Stimulated activated CD8-positive, alpha-beta memory T cell treated with anti-CD3 and anti-CD28 coated beads, Interleukin-15, amount 100 ng/mL, for 4 hours (primary cell): ENCODE results near the gene PRB4.
"Not testable (repeated sequence)": the region's sequence is repeated elsewhere in the genome, so short reads cannot be mapped to it uniquely, and the experiment has no call there.

Source experiments
- DNase-seq, 2 donors: peaks; one replicate each; pipeline ENCODE4 v3.0.0-alpha.2; 2020; ENCODE audit warnings: low read depth in 2 of 2

Gene PRB4

GRCh38 chr12:11310336-11310735, at the start of gene PRB4:
Gene PRB4, minus strand, starts transcription at chr12:11310436. Its CDS starts 38 bp downstream, at chr12:11310398.
- no peak for DNase-seq

GRCh38 chr12:11351736-11352135, 41.5 kb upstream of the PRB4 start:
- not testable (repeated sequence) for DNase-seq

DNA sequence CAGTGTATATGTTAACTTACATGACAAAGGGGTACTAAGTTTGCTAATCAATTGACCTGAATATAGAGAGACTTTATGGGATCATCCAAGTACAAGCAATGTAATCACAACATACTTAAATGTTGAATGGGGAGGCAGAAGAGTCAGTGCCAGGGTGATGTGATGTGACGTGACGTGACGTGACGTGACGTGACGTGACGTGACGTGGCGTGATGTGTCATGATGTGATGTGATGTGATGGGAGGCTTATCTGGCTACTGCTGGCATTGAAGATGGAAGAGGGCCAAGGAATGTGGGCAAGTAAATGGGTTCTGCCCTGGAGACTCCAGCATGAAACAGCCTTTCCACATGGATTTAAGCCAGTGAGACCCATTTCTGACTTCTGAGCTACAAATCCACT, 38.2 kb upstream of the PRB4 start:
- DNase-seq: no peak

GRCh38 chr12:11347810-11348209, 37.6 kb upstream of the PRB4 start:
- no peak for DNase-seq

- DNase-seq: no peak
These were observed 34.3 kb upstream of the PRB4 start for GRCh38 chr12:11344500-11344899.

DNA sequence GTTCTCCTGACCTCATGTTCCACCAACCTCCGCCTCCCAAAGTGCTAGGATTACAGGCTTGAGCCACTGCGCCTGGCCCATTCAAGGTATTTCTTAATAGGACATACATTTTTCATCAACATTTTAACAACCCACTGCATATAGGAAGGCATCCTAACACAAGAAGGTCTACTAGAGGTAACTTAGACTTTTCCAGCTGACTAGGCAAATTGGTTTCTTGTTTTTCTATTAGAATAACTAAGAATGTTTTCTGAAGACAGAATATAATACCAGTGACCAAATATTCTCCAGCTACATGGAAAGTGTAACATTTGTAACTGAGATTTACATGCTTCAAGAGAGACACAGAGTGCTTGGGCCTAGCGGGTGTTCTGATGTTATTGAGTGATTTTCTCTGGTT, 14.2 kb upstream of the PRB4 start:
- no peak for DNase-seq

- DNase-seq: no peak
These were observed 11.7 kb upstream of the PRB4 start for GRCh38 chr12:11321980-11322379.

DNA sequence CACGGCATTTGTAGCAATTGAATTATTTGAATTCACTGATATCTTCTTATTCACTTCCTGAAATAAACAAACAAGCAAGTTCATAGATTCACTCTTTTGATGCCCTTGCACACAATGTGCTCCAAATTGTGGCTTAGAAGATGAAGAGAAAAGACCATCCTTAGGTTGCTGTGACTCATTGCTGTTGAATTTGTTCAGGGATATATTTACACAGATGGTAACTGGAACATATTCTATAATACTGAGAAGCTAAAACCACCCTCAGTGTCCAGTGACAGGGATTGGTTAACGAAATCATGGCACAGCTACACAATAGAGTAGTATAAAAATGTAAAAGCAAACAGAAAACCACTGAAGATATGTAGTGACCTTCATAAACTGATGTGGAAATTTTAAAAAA, 3.1 kb downstream of the PRB4 start:
- no peak for DNase-seq

GRCh38 chr12:11273449-11273848, 36.8 kb downstream of the PRB4 start:
- no peak for DNase-seq

DNA sequence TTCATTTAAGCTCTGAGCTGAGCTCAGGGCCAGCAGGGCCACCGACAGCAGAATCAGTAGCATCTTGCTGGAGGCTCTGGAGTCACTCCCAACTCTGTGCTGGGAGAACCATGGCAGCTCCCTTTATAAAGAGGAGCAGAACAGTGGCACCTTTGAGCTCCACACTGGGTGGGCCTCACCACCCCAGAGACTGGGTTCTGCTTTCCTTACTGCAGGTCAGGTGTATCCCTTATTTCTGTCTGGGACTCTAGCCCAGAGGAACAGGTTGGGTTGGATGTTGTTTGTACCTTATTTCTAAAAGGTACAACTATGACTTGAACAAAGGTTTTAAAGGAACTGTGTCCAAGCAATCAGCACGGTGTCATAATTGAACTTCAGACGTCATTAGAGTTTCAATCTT, 40.6 kb downstream of the PRB4 start, which contains the start of gene PRB3:
PRB3 (minus strand) TSS at position 101 of the 400 bp plus-strand sequence; CDS start at position 63, 38 bp downstream.
- no peak for DNase-seq

GRCh38 chr12:11264501-11264900, 45.7 kb downstream of the PRB4 start:
- DNase-seq: no peak
